Posterior vena cava (tissue), 2 donors: ENCODE data around the gene GALNT13. TPM values are rescaled to one million over a fixed set of nuclear protein-coding genes. Genes with fewer than 3 reads are reported as not detected.

Experiments used
- DNase-seq: peaks from one replicate; pipeline ENCODE4 v3.0.0-alpha.2; 2020; ENCODE audit warnings: low spot score
- intact Hi-C, 2 donors: fragments of 100-400 bp; cut with DNase I; formaldehyde crosslinking; loops; one replicate each; pipeline versions ENCODE4 v1.14.1 to v1.14.2; 2022 to 2023
- total RNA-seq, 2 donors: library from RNA; stranded (reverse); fragmentation: NEBNext Ultra II Directional; extraction: Animal tissue kit (Norgen Biotek cat#: 25700); gene quantifications; one replicate each; pipeline ENCODE4 v1.2.1, GENCODE V29; 2021
- donor health status: DM: yes; HTN: yes; CAD: no.
- donor health status: DM: yes; HTN: yes; CAD: no.

The GALNT13 gene
- total RNA-seq, 2 donors from 2014 or later = 6.0 to 6.2 TPM

- no peak for DNase-seq
- intact Hi-C loops = no loop called here
These were observed 623.7 kb downstream of the GALNT13 start for GRCh38 chr2:154495455-154495868.

DNA sequence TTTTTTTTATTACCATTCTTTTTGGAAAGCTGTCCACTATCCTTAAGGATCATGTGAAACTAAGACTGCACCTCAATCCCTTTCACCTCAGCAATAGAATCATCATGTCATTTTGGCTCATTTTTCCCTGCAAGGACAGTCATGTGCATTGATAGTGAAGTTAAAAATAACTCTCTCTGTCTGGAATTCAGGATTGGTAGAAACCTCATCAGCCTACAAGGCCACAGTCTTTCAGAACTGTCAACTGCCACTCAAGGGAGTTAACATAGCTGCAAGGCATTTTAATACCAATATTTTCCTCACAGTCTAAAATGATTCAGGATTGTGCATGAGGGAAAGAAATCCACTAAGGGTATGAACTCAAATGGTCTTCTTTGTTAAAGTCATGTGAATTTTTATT lies 625.3 kb downstream of the GALNT13 start:
- intact Hi-C loops = no loop called here
- DNase-seq = no peak
